HPDE6-E6E7 (cell line): ENCODE data around the gene RTP1.
"Not testable (repeated sequence)": the region's sequence is repeated elsewhere in the genome, so short reads cannot be mapped to it uniquely, and the experiment has no call there.

Source experiments
- DNase-seq: peaks from one replicate; pipeline ENCODE4 v3.0.0; 2011; ENCODE audit warnings: missing footprints; ENCODE audit errors: extremely low spot score

RTP1 gene

GRCh38 chr3:187198490-187198889, 1.2 kb downstream of the RTP1 start:
- DNase-seq: no peak

GRCh38 chr3:187199463-187200050, 2.3 kb downstream of the RTP1 start:
- DNase-seq: not testable (repeated sequence)

GRCh38 chr3:187205683-187206082, 8.4 kb downstream of the RTP1 start:
- no peak for DNase-seq

GRCh38 chr3:187207062-187207461, 9.8 kb downstream of the RTP1 start:
- no peak for DNase-seq

GRCh38 chr3:187207624-187208023, 10.3 kb downstream of the RTP1 start:
- no peak for DNase-seq

GRCh38 chr3:187208159-187208558, 10.9 kb downstream of the RTP1 start:
- peak; percentile 21 for DNase-seq

GRCh38 chr3:187209491-187209890, 12.2 kb downstream of the RTP1 start:
- no peak for DNase-seq

GRCh38 chr3:187210091-187210490, 12.8 kb downstream of the RTP1 start:
- DNase-seq: no peak

GRCh38 chr3:187210545-187211327, 13.4 kb downstream of the RTP1 start:
- no peak for DNase-seq

GRCh38 chr3:187211532-187212195, 14.4 kb downstream of the RTP1 start:
- no peak for DNase-seq

GRCh38 chr3:187212196-187212545, 14.9 kb downstream of the RTP1 start:
- no peak for DNase-seq

GRCh38 chr3:187212705-187213104, 15.4 kb downstream of the RTP1 start:
- DNase-seq: no peak

- DNase-seq: no peak
Measured at GRCh38 chr3:187213616-187214015, 16.3 kb downstream of the RTP1 start.

GRCh38 chr3:187215460-187215859, 18.2 kb downstream of the RTP1 start:
- DNase-seq: no peak

GRCh38 chr3:187222801-187223200, 25.5 kb downstream of the RTP1 start:
- no peak for DNase-seq

GRCh38 chr3:187223799-187224198, 26.5 kb downstream of the RTP1 start:
- DNase-seq: peak; percentile 70

- DNase-seq: peak; percentile 32
Measured at GRCh38 chr3:187227658-187228258, 30.5 kb downstream of the RTP1 start.

- DNase-seq: no peak
Measured at GRCh38 chr3:187228740-187229139, 31.5 kb downstream of the RTP1 start.

- DNase-seq: no peak
Measured at GRCh38 chr3:187230011-187230410, 32.7 kb downstream of the RTP1 start.

GRCh38 chr3:187236962-187237361, 39.7 kb downstream of the RTP1 start:
- no peak for DNase-seq

GRCh38 chr3:187237741-187238140, 40.5 kb downstream of the RTP1 start:
- DNase-seq: no peak

- no peak for DNase-seq
Measured at GRCh38 chr3:187238239-187238638, 41.0 kb downstream of the RTP1 start.

GRCh38 chr3:187238835-187239234, 41.5 kb downstream of the RTP1 start:
- DNase-seq: not testable (repeated sequence)
